Measurements from ENCODE around the gene LRRC25.
"Not testable (repeated sequence)": the region's sequence is repeated elsewhere in the genome, so short reads cannot be mapped to it uniquely, and the experiment has no call there.

LRRC25 gene

GRCh38 chr19:18366021-18366435 lies 31.4 kb downstream of the LRRC25 start:
- no peak for DNase-seq (ENCODE audit: low read depth)
- H3K4me3 ChIP-seq (ENCODE audit: low read depth, low read length) = no peak overlapping the region
- TF ChIP-seq CTCF (IDR thresholded peaks at IDR 0.05; ENCODE audit: low read depth, low read length, missing control alignments) = no peak

GRCh38 chr19:18364826-18365528 lies 32.4 kb downstream of the LRRC25 start:
- no peak for TF ChIP-seq CTCF (IDR thresholded peaks at IDR 0.05; ENCODE audit: low read depth, low read length, missing control alignments)
- DNase-seq (ENCODE audit: low read depth) = no peak
- H3K4me3 ChIP-seq (ENCODE audit: low read depth, low read length) = no peak overlapping the region

GRCh38 chr19:18364277-18364825 lies 33.1 kb downstream of the LRRC25 start:
- not testable (repeated sequence) for DNase-seq (ENCODE audit: low read depth)

GRCh38 chr19:18363787-18364186 lies 33.6 kb downstream of the LRRC25 start:
- no peak for TF ChIP-seq CTCF (IDR thresholded peaks at IDR 0.05; ENCODE audit: low read depth, low read length, missing control alignments)
- DNase-seq (ENCODE audit: low read depth) = no peak
- H3K4me3 ChIP-seq (ENCODE audit: low read depth, low read length) = no peak overlapping the region

More at GRCh38 chr19:18364277-18364825, 33.1 kb downstream of the LRRC25 start:
- H3K4me3 ChIP-seq (ENCODE audit: low read depth, low read length) = not testable (repeated sequence)

GRCh38 chr19:18362934-18363542 lies 34.4 kb downstream of the LRRC25 start:
- no peak for DNase-seq (ENCODE audit: low read depth)
- H3K4me3 ChIP-seq (ENCODE audit: low read depth, low read length) = no peak overlapping the region

GRCh38 chr19:18361646-18362045 lies 35.8 kb downstream of the LRRC25 start:
- no peak overlapping the region for H3K4me3 ChIP-seq (ENCODE audit: low read depth, low read length)
- TF ChIP-seq CTCF (IDR thresholded peaks at IDR 0.05; ENCODE audit: low read depth, low read length, missing control alignments) = no peak
- DNase-seq (ENCODE audit: low read depth) = no peak

More at GRCh38 chr19:18362934-18363542, 34.4 kb downstream of the LRRC25 start:
- no peak for TF ChIP-seq CTCF (IDR thresholded peaks at IDR 0.05; ENCODE audit: low read depth, low read length, missing control alignments)

- H3K4me3 ChIP-seq (ENCODE audit: low read depth, low read length) = no peak overlapping the region
- DNase-seq (ENCODE audit: low read depth) = no peak
- TF ChIP-seq CTCF (IDR thresholded peaks at IDR 0.05; ENCODE audit: low read depth, low read length, missing control alignments) = no peak
Observed at GRCh38 chr19:18357041-18357440, 40.4 kb downstream of the LRRC25 start.

GRCh38 chr19:18354743-18355142 lies 42.7 kb downstream of the LRRC25 start:
- DNase-seq (ENCODE audit: low read depth) = not testable (repeated sequence)

More at GRCh38 chr19:18354743-18355142, 42.7 kb downstream of the LRRC25 start:
- not testable (repeated sequence) for H3K4me3 ChIP-seq (ENCODE audit: low read depth, low read length)
